NCI-H2227 (cell line): ENCODE data around the gene ARPC1B.
"Not testable (repeated sequence)": the region's sequence is repeated elsewhere in the genome, so short reads cannot be mapped to it uniquely, and the experiment has no call there.

Source experiments
- DNase-seq: peaks from one replicate; lab custom pipeline; 2025; ENCODE audit not compliant: unreplicated experiment; lab: John Stamatoyannopoulos, UW

Gene ARPC1B

GRCh38 chr7:99408379-99409191 lies 34.1 kb downstream of the ARPC1B start, which contains the start of the genes BUD31 and PDAP1:
TSS of gene BUD31 (plus strand) at chr7:99408969. CDS start at chr7:99411093, 2,124 bp downstream.
TSS of gene PDAP1 (minus strand) at chr7:99408597. CDS start at chr7:99408548, 49 bp downstream.
- DNase-seq: peak; percentile 98

- no peak for DNase-seq
Measured at GRCh38 chr7:99409192-99409572, 34.7 kb downstream of the ARPC1B start.

GRCh38 chr7:99409806-99410205 lies 35.3 kb downstream of the ARPC1B start:
- no peak for DNase-seq

GRCh38 chr7:99410635-99411034 lies 36.1 kb downstream of the ARPC1B start:
- DNase-seq: no peak

- peak; percentile 78 for DNase-seq
Measured at GRCh38 chr7:99415513-99416127, 41.1 kb downstream of the ARPC1B start.

- no peak for DNase-seq
Measured at GRCh38 chr7:99418260-99418659, 43.7 kb downstream of the ARPC1B start.

GRCh38 chr7:99419323-99420021 lies 44.9 kb downstream of the ARPC1B start:
- no peak for DNase-seq

- DNase-seq: no peak
Measured at GRCh38 chr7:99420213-99420612, 45.7 kb downstream of the ARPC1B start.

GRCh38 chr7:99420986-99421385 lies 46.5 kb downstream of the ARPC1B start:
- no peak for DNase-seq

GRCh38 chr7:99422186-99422585 lies 47.7 kb downstream of the ARPC1B start:
- peak; percentile 52 for DNase-seq

GRCh38 chr7:99422625-99423024 lies 48.1 kb downstream of the ARPC1B start:
- DNase-seq: no peak

GRCh38 chr7:99424932-99425730 lies 50.6 kb downstream of the ARPC1B start:
- DNase-seq: no peak

- no peak for DNase-seq
Measured at GRCh38 chr7:99428972-99429566, 54.5 kb downstream of the ARPC1B start.

- no peak for DNase-seq
Measured at GRCh38 chr7:99429756-99430155, 55.2 kb downstream of the ARPC1B start.

GRCh38 chr7:99431756-99432540 lies 57.4 kb downstream of the ARPC1B start:
- not testable (repeated sequence) for DNase-seq

GRCh38 chr7:99433158-99433557 lies 58.6 kb downstream of the ARPC1B start:
- DNase-seq: no peak

- DNase-seq: no peak
Measured at GRCh38 chr7:99437946-99438572, 63.5 kb downstream of the ARPC1B start.

- DNase-seq: peak; percentile 98
Measured at GRCh38 chr7:99438573-99439480, 64.3 kb downstream of the ARPC1B start, which contains the start of the genes CPSF4 and PTCD1. TSS of gene CPSF4 (plus strand) at chr7:99438943. CDS start at chr7:99439083, 140 bp downstream. TSS of gene PTCD1 (minus strand) at chr7:99438798. CDS start at chr7:99435242, 3,556 bp downstream.
